OCI-LY3 (cell line): ENCODE results near the gene FOLR1.
"Not testable (repeated sequence)": the region's sequence is repeated elsewhere in the genome, so short reads cannot be mapped to it uniquely, and the experiment has no call there.

Experiments
- H2AFZ ChIP-seq: fragments of 200-600, 300-600 bp; shearing (Covaris generic); 2 replicates; pipeline ENCODE4 v1.6.0; 2014; ENCODE audit warnings: antibody characterized with exemption, low read depth, low read length
- H3K27ac ChIP-seq: fragments of 200-600, 300-600 bp; sonication (generic); 2 replicates; pipeline ENCODE4 v1.5.1; 2014; ENCODE audit warnings: mild to moderate bottlenecking, low read length, moderate library complexity, mixed read lengths
- H3K27me3 ChIP-seq: fragments of 200-600, 300-600 bp; sonication (generic); 2 replicates; pipeline ENCODE4 v1.6.1; 2014; ENCODE audit warnings: low read depth, low read length, mixed read lengths
- H3K36me3 ChIP-seq: fragments of 200-600, 300-600 bp; sonication (generic); replicated peaks from 2 replicates; pipeline ENCODE3; 2014; ENCODE audit warnings: low read depth, low read length, mixed read lengths
- H3K4me1 ChIP-seq: fragments of 300-600, 200-600 bp; sonication (generic); 2 replicates; pipeline ENCODE4 v1.6.1; 2014; ENCODE audit warnings: low read length, mixed read lengths
- H3K4me2 ChIP-seq: fragments of 200-600, 300-600 bp; sonication (generic); 2 replicates; pipeline ENCODE4 v1.6.1; 2014; ENCODE audit warnings: low read length, mixed read lengths
- H3K4me3 ChIP-seq: fragments of 300-600, 200-600 bp; sonication (generic); 2 replicates; pipeline ENCODE4 v1.5.1; 2014; ENCODE audit warnings: antibody characterized with exemption, mild to moderate bottlenecking, low read length, moderate library complexity
- H3K79me2 ChIP-seq: fragments of 300-600, 200-600 bp; shearing (Covaris generic); 2 replicates; pipeline ENCODE4 v1.6.1; 2014; ENCODE audit warnings: mild to moderate bottlenecking, low read length, mixed read lengths
- H3K9ac ChIP-seq: fragments of 300-600, 200-600 bp; shearing (Covaris generic); 2 replicates; pipeline ENCODE4 v1.6.0; 2014; ENCODE audit warnings: mild to moderate bottlenecking, low read length, moderate library complexity
- H3K9me3 ChIP-seq: fragments of 200-600, 300-600 bp; shearing (Covaris generic); 2 replicates; pipeline ENCODE4 v1.6.1; 2014; ENCODE audit warnings: low read length, mixed read lengths; ENCODE audit not compliant: insufficient read depth
- H4K20me1 ChIP-seq: fragments of 200-600, 300-600 bp; sonication (generic); 2 replicates; pipeline ENCODE4 v1.6.1; 2016; ENCODE audit warnings: low read length, mixed read lengths; ENCODE audit not compliant: insufficient read depth
- EZH2phosphoT487 ChIP-seq: fragments of 200-600 bp; shearing (Covaris generic); IDR thresholded peaks from 2 replicates; pipeline ENCODE4 v1.6.1; 2018; ENCODE audit warnings: antibody characterized with exemption, mixed run types, low read depth
- TF ChIP-seq, protein P1 (sequence below): fragments of 200-600, 300-600 bp; sonication (generic); IDR thresholded peaks from 2 replicates; pipeline ENCODE4 v1.5.1; 2014; ENCODE audit warnings: antibody characterized with exemption, low read length, low read depth

Gene FOLR1

DNA sequence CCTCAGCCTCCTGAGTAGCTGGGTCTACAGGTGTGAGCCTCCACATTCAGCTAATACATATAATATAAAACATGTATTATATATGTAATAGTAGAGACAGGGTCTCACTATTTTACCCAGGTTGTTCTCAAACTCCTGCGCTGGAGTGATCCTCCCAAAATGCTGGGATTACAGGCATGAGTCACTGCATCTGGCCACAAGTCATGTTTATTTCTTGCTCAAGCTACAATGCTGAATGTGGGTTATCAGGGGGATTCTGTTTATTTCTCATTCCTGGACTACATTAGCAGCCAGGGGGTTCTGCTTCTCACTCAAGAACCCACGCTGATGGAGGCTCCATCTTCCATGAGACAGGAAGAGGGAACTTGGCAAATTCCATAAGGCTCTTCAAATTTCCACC is 31.6 kb upstream of the FOLR1 start:
- no peak overlapping the region for H3K4me2 ChIP-seq
- no peak overlapping the region for H3K4me3 ChIP-seq
- H3K9ac ChIP-seq, result no peak overlapping the region
- H4K20me1 ChIP-seq, result no peaks in the 10 kb centered on the region
- TF ChIP-seq, protein P1, sequence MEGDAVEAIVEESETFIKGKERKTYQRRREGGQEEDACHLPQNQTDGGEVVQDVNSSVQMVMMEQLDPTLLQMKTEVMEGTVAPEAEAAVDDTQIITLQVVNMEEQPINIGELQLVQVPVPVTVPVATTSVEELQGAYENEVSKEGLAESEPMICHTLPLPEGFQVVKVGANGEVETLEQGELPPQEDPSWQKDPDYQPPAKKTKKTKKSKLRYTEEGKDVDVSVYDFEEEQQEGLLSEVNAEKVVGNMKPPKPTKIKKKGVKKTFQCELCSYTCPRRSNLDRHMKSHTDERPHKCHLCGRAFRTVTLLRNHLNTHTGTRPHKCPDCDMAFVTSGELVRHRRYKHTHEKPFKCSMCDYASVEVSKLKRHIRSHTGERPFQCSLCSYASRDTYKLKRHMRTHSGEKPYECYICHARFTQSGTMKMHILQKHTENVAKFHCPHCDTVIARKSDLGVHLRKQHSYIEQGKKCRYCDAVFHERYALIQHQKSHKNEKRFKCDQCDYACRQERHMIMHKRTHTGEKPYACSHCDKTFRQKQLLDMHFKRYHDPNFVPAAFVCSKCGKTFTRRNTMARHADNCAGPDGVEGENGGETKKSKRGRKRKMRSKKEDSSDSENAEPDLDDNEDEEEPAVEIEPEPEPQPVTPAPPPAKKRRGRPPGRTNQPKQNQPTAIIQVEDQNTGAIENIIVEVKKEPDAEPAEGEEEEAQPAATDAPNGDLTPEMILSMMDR, result no peak
- TF ChIP-seq EZH2phosphoT487, result no peak
- H3K27ac ChIP-seq, result no peak overlapping the region
- H3K4me1 ChIP-seq, result no peaks in the 10 kb centered on the region
- no peak overlapping the region for H2AFZ ChIP-seq
- H3K36me3 ChIP-seq, result no peaks in the 10 kb centered on the region
- peaks cover 33% of the 10 kb centered on the region for H3K27me3 ChIP-seq
- H3K9me3 ChIP-seq, result no peaks in the 10 kb centered on the region
- no peaks in the 10 kb centered on the region for H3K79me2 ChIP-seq

DNA sequence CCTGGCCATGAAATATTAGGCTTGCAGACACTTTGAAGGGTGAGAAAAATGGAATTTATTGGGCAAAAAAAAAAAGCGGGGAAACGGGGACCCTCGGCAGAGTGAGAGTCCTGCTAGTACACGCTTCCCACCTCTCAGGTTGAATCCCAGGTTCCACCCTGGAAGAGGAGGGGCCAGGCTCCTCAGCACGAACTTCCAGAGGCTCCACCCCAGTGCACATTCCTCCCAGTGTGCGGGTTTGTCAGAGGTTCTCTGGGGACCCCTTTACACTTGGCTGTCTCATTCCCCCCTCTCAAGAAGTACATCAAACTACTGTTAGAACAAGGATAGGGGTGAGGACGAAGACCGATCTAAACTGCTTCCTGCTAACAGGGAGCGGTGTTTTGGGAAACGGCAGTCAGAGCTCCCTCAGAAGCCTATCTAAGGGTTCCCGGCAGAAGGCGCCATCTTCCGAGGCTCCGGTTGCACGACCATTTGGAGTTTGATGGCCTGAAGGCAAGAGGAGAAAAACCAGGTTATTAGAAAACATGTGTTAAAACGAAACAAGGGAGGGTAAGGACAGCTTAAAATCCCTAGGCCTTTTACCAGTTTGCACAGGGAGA is 28.9 kb upstream of the FOLR1 start:
- Histone ChIP-seq H3K9me3 (no peaks in the 10 kb centered on the region), H3K27me3 (peaks cover 42% of the 10 kb centered on the region), H4K20me1 (no peaks in the 10 kb centered on the region), H3K9ac (no peak overlapping the region), H3K79me2 (no peaks in the 10 kb centered on the region), H3K4me3 (no peak overlapping the region), H3K4me2 (no peak overlapping the region), H3K27ac (no peak overlapping the region), H2AFZ (no peak overlapping the region), H3K4me1 (no peaks in the 10 kb centered on the region), H3K36me3 (no peaks in the 10 kb centered on the region)
- TF ChIP-seq, protein P1, result no peak
- TF ChIP-seq EZH2phosphoT487, result no peak

DNA sequence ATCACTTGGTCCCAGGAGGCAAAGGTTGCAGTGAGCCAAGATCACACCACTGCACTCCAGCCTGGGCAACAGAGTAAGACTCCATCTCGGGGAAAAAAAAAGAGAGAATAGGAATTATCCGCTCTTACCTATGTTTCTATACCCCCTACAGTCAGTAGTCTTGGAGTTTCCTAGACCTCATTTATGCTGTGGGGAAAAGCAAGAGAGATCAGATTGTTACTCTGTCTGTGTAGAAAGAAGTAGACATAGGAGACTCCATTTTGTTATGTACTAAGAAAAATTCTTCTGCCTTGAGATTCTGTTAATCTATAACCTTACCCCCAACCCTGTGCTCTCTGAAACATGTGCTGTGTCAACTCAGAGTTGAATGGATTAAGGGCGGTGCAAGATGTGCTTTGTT is 27.8 kb upstream of the FOLR1 start:
- H3K27me3 ChIP-seq, result peaks cover 32% of the 10 kb centered on the region
- not testable (repeated sequence) for H3K4me2 ChIP-seq

GRCh38 chr11:72169046-72169555 is 22.8 kb upstream of the FOLR1 start:
- not testable (repeated sequence) for H3K4me1 ChIP-seq, H3K27me3 ChIP-seq, H4K20me1 ChIP-seq, H3K27ac ChIP-seq, H3K4me3 ChIP-seq, H2AFZ ChIP-seq, H3K4me2 ChIP-seq, H3K9me3 ChIP-seq, H3K36me3 ChIP-seq, H3K79me2 ChIP-seq, H3K9ac ChIP-seq

More for the DNA sequence above, 27.8 kb upstream of the FOLR1 start:
- H3K27ac ChIP-seq, H3K4me1 ChIP-seq, H3K36me3 ChIP-seq, H4K20me1 ChIP-seq, H3K79me2 ChIP-seq, H3K4me3 ChIP-seq, H3K9ac ChIP-seq, H2AFZ ChIP-seq, H3K9me3 ChIP-seq: not testable (repeated sequence)

- H2AFZ ChIP-seq, H3K36me3 ChIP-seq, H3K4me1 ChIP-seq: not testable (repeated sequence)
Observed at GRCh38 chr11:72169754-72170153, 22.2 kb upstream of the FOLR1 start.

GRCh38 chr11:72172043-72172442 is 19.9 kb upstream of the FOLR1 start:
- H2AFZ ChIP-seq, H3K79me2 ChIP-seq, H4K20me1 ChIP-seq, H3K4me1 ChIP-seq, H3K36me3 ChIP-seq, H3K27me3 ChIP-seq, H3K27ac ChIP-seq, H3K9me3 ChIP-seq, H3K9ac ChIP-seq, H3K4me2 ChIP-seq, H3K4me3 ChIP-seq: not testable (repeated sequence)

More at GRCh38 chr11:72169754-72170153, 22.2 kb upstream of the FOLR1 start:
- not testable (repeated sequence) for H3K79me2 ChIP-seq, H3K27me3 ChIP-seq, H3K9me3 ChIP-seq, H3K9ac ChIP-seq, H3K27ac ChIP-seq, H3K4me3 ChIP-seq, H3K4me2 ChIP-seq, H4K20me1 ChIP-seq
